Hematopoietic multipotent progenitor cell treated with erythropoietin and hydrocortisone succinate and interleukin-3 and kit ligand, for 17 days (in vitro differentiated cells): ENCODE results near the gene NAV2.

ENCODE experiments used
- DNase-seq: peaks from one replicate; pipeline ENCODE4 v3.0.0-alpha.2; 2015; ENCODE audit warnings: low spot score

NAV2 gene

GRCh38 chr11:19811380-19811779 is 98.7 kb downstream of the NAV2 start:
- no peak for DNase-seq

- DNase-seq = no peak
These were observed 99.5 kb downstream of the NAV2 start for GRCh38 chr11:19812096-19812495.

- DNase-seq = no peak
These were observed 100.1 kb downstream of the NAV2 start for GRCh38 chr11:19812710-19813109.

- no peak for DNase-seq
These were observed 100.7 kb downstream of the NAV2 start for GRCh38 chr11:19813158-19813879.

GRCh38 chr11:19814421-19814820 is 101.8 kb downstream of the NAV2 start:
- DNase-seq = no peak

- DNase-seq = no peak
These were observed 103.4 kb downstream of the NAV2 start for GRCh38 chr11:19816040-19816439.

- DNase-seq = no peak
These were observed 104.2 kb downstream of the NAV2 start for GRCh38 chr11:19816817-19817216.

- no peak for DNase-seq
These were observed 104.7 kb downstream of the NAV2 start for GRCh38 chr11:19817265-19817851.

- DNase-seq = no peak
These were observed 105.2 kb downstream of the NAV2 start for GRCh38 chr11:19817870-19818269.

GRCh38 chr11:19818619-19819018 is 106.0 kb downstream of the NAV2 start:
- DNase-seq = no peak

GRCh38 chr11:19819148-19819547 is 106.5 kb downstream of the NAV2 start:
- DNase-seq = no peak

GRCh38 chr11:19820100-19820499 is 107.5 kb downstream of the NAV2 start:
- no peak for DNase-seq

- DNase-seq = no peak
These were observed 108.8 kb downstream of the NAV2 start for GRCh38 chr11:19821412-19821875.

GRCh38 chr11:19821993-19822392 is 109.4 kb downstream of the NAV2 start:
- DNase-seq = no peak

GRCh38 chr11:19822531-19822930 is 109.9 kb downstream of the NAV2 start:
- no peak for DNase-seq

GRCh38 chr11:19826606-19827005 is 114.0 kb downstream of the NAV2 start:
- DNase-seq = no peak

- DNase-seq = no peak
These were observed 114.9 kb downstream of the NAV2 start for GRCh38 chr11:19827399-19828135.

- no peak for DNase-seq
These were observed 115.9 kb downstream of the NAV2 start for GRCh38 chr11:19828382-19829108.

- DNase-seq = no peak
These were observed 116.6 kb downstream of the NAV2 start for GRCh38 chr11:19829109-19829837.

GRCh38 chr11:19832086-19832750 is 119.6 kb downstream of the NAV2 start:
- DNase-seq = no peak

GRCh38 chr11:19832901-19833300 is 120.3 kb downstream of the NAV2 start:
- no peak for DNase-seq
